Esophagus squamous epithelium (tissue), 5 donors: ENCODE results near the gene LRRC74A. TPM values are rescaled to one million over a fixed set of nuclear protein-coding genes. Genes with fewer than 3 reads are reported as not detected.

Experiments
- DNase-seq: peaks from one replicate; lab custom pipeline; 2025; lab: John Stamatoyannopoulos, UW
- H3K27ac ChIP-seq, 4 donors: fragments of 200-600 bp; sonication (generic); one replicate each; pipeline ENCODE4 v1.5.1; 2016 to 2019; ENCODE audit warnings: mild to moderate bottlenecking in 1 of 4
- H3K27me3 ChIP-seq, 4 donors: fragments of 200-600 bp; sonication (generic); 1 replicate in 3 of 4; 2 replicates in 1 of 4; pipeline versions ENCODE4 v1.5.1 to v1.6.0; 2017 to 2021; ENCODE audit warnings: antibody characterized with exemption in 1 of 4
- H3K36me3 ChIP-seq, 3 donors: fragments of 200-600 bp; sonication (generic); one replicate each; pipeline ENCODE4 v1.5.1; 2016 to 2019
- H3K4me1 ChIP-seq, 3 donors: fragments of 200-600 bp; sonication (generic); one replicate each; pipeline ENCODE4 v1.5.1; 2017 to 2019
- H3K4me3 ChIP-seq, 4 donors: fragments of 200-600 bp; sonication (generic); 1 replicate in 3 of 4; 2 replicates in 1 of 4; pipeline ENCODE4 v1.5.1; 2016 to 2019; ENCODE audit warnings: mild to moderate bottlenecking in 2 of 4, moderate library complexity in 1 of 4
- H3K9me3 ChIP-seq, 3 donors: fragments of 200-600 bp; sonication (generic); one replicate each; pipeline ENCODE4 v1.5.1; 2016 to 2019
- CTCF ChIP-seq, 6 experiments: fragments of 450-650 bp in 4 of 6; fragments of 200-600 bp in 2 of 6; sonication (generic) in 2 of 6; IDR thresholded peaks; one replicate each; pipeline ENCODE4 v1.5.1; 2016 to 2019; ENCODE audit warnings: antibody characterized with exemption in 6 of 6, mild to moderate bottlenecking in 4 of 6, moderate library complexity in 4 of 6
- POLR2A ChIP-seq, 4 donors: fragments of 450-650 bp; IDR thresholded peaks; one replicate each; pipeline ENCODE4 v1.6.1; 2017; ENCODE audit warnings: antibody characterized with exemption in 4 of 4, mild to moderate bottlenecking in 4 of 4, moderate library complexity in 3 of 4
- WGBS, 2 donors: methylation state at CpG; one replicate each; pipeline ENCODE4 v1.1.5; 2018; 5-methylcytosine and 5-hydroxymethylcytosine counted together
- intact Hi-C: fragments of 100-400 bp; cut with DNase I; formaldehyde crosslinking; loops from one replicate; pipeline ENCODE4 v1.15.0; 2022
- total RNA-seq, 4 donors: library from RNA; depleted of rRNA; stranded (reverse); fragments of >200 nt; gene quantifications; one replicate each; pipeline ENCODE4 v1.1.0, GENCODE V29; 2016
- donor health status: DM: yes; HTN: yes; CAD: no.

LRRC74A gene
- total RNA-seq, 4 donors from 2014 or later: not detected

- H3K27ac ChIP-seq: no peak overlapping the region
- no peaks in the 10 kb centered on the region for H3K9me3 ChIP-seq
- no peaks in the 10 kb centered on the region for H3K36me3 ChIP-seq
- DNase-seq: no peak
- H3K4me1 ChIP-seq: no peaks in the 10 kb centered on the region
- peaks cover 0 to 15% (median 0%) of the 10 kb centered on the region in 4 donors for H3K27me3 ChIP-seq
- WGBS, 2 donors: 39 to 50% methylated on average over 5 of the region's 5 CpGs
- TF ChIP-seq CTCF (IDR thresholded peaks at IDR 0.05) (no peak), POLR2A (IDR thresholded peaks at IDR 0.05) (no peak)
- intact Hi-C loops: no loop called here
- H3K4me3 ChIP-seq: no peak overlapping the region
Observed at GRCh38 chr14:76837524-76837923, 11.3 kb downstream of the LRRC74A start.

GRCh38 chr14:76842414-76842813 is 16.2 kb downstream of the LRRC74A start:
- Histone ChIP-seq H3K27me3 (peaks cover 0 to 26% (median 0%) of the 10 kb centered on the region in 4 donors), H3K36me3 (no peaks in the 10 kb centered on the region), H3K4me3 (no peak overlapping the region), H3K9me3 (no peaks in the 10 kb centered on the region), H3K4me1 (peaks cover 0 to 6% (median 0%) of the 10 kb centered on the region in 3 donors), H3K27ac (no peak overlapping the region)
- intact Hi-C loops: no loop called here
- DNase-seq: no peak
- TF ChIP-seq POLR2A (IDR thresholded peaks at IDR 0.05) (no peak), CTCF (IDR thresholded peaks at IDR 0.05) (no peak)

GRCh38 chr14:76844223-76844622 is 18.0 kb downstream of the LRRC74A start:
- no peaks in the 10 kb centered on the region for H3K36me3 ChIP-seq
- 54 to 90% methylated on average over 2 to 9 of the region's 9 CpGs for WGBS, 2 donors
- H3K27me3 ChIP-seq: peaks cover 0 to 23% (median 0%) of the 10 kb centered on the region in 4 donors
- H3K9me3 ChIP-seq: no peaks in the 10 kb centered on the region
- peak overlapping the region in 3 of 4 donors; percentile 4 to 77 (median 55) for H3K27ac ChIP-seq
- peaks cover 0 to 6% (median 0%) of the 10 kb centered on the region in 3 donors for H3K4me1 ChIP-seq
- intact Hi-C loops: no loop called here
- H3K4me3 ChIP-seq: no peak overlapping the region
- TF ChIP-seq POLR2A (IDR thresholded peaks at IDR 0.05): no peak
- peak in 5 of 6 experiments; percentile 6 to 51 (median 21) for TF ChIP-seq CTCF (IDR thresholded peaks at IDR 0.05)
- DNase-seq: no peak

GRCh38 chr14:76846331-76847047 is 20.3 kb downstream of the LRRC74A start:
- Histone ChIP-seq H3K4me1 (peaks cover 0 to 6% (median 0%) of the 10 kb centered on the region in 3 donors), H3K27me3 (peaks cover 0 to 12% (median 0%) of the 10 kb centered on the region in 4 donors), H3K4me3 (no peak overlapping the region), H3K9me3 (no peaks in the 10 kb centered on the region), H3K36me3 (no peaks in the 10 kb centered on the region), H3K27ac (no peak overlapping the region)
- whole genome bisulfite sequencing, 2 donors: 66 to 74% methylated on average over 7 of the region's 7 CpGs
- TF ChIP-seq CTCF (IDR thresholded peaks at IDR 0.05): no peak
- TF ChIP-seq POLR2A (IDR thresholded peaks at IDR 0.05): no peak
- DNase-seq: no peak
- intact Hi-C loops: no loop called here

GRCh38 chr14:76848879-76849278 is 22.7 kb downstream of the LRRC74A start:
- intact Hi-C loops: no loop called here
- Histone ChIP-seq H3K4me1 (peaks cover 0 to 6% (median 0%) of the 10 kb centered on the region in 3 donors), H3K36me3 (no peaks in the 10 kb centered on the region), H3K9me3 (no peaks in the 10 kb centered on the region), H3K27ac (no peak overlapping the region), H3K4me3 (no peak overlapping the region), H3K27me3 (peaks cover 0 to 8% (median 0%) of the 10 kb centered on the region in 4 donors)
- 59 to 67% methylated on average over 6 of the region's 6 CpGs for WGBS, 2 donors
- TF ChIP-seq CTCF (IDR thresholded peaks at IDR 0.05) (no peak), POLR2A (IDR thresholded peaks at IDR 0.05) (no peak)
- DNase-seq: no peak
